Esophagus muscularis mucosa (tissue), 3 donors: Measurements from ENCODE around the gene WDR13.

ENCODE experiments used
- CTCF ChIP-seq, 3 experiments: fragments of 200-600 bp in 2 of 3; fragments of 450-650 bp in 1 of 3; sonication (generic) in 2 of 3; IDR thresholded peaks; one replicate each; pipeline ENCODE4 v1.5.1; 2017 to 2019; ENCODE audit warnings: antibody characterized with exemption in 3 of 3, mild to moderate bottlenecking in 2 of 3, moderate library complexity in 1 of 3
- POLR2AphosphoS5 ChIP-seq, 2 donors: sonication (generic); formaldehyde crosslinking; IDR thresholded peaks; one replicate each; pipeline ENCODE4 v1.6.1; 2017; ENCODE audit warnings: antibody characterized with exemption in 2 of 2

- TF ChIP-seq CTCF (IDR thresholded peaks at IDR 0.05) (no peak), POLR2AphosphoS5 (IDR thresholded peaks at IDR 0.05) (no peak)
Measured at GRCh38 chrX:48598614-48599013, 1.3 kb downstream of the WDR13 start.
